RWPE2 (cell line): ENCODE data around the gene CISD1.
"Not testable (repeated sequence)": the region's sequence is repeated elsewhere in the genome, so short reads cannot be mapped to it uniquely, and the experiment has no call there.

Experiments used
- ATAC-seq: fragments of 200-7000 bp; cut with Tn5 transposase; 3 replicates; pipeline ENCODE4 v1.9.1; 2021; ENCODE audit warnings: low read depth
- DNase-seq: peaks from one replicate; pipeline ENCODE4 v3.0.0-alpha.2; 2020; ENCODE audit warnings: low spot score
- H3K27ac ChIP-seq: fragments of 450-650 bp; 2 replicates; pipeline ENCODE4 v1.5.1; 2017; ENCODE audit warnings: mild to moderate bottlenecking; ENCODE audit not compliant: poor library complexity, severe bottlenecking
- H3K27me3 ChIP-seq: fragments of 250-450 bp; sonication (Bioruptor Pico); 2 replicates; pipeline ENCODE4 v1.5.1; 2021; ENCODE audit warnings: mild to moderate bottlenecking, moderate library complexity; ENCODE audit not compliant: insufficient read depth, poor library complexity, severe bottlenecking
- H3K36me3 ChIP-seq: fragments of 250-450 bp; sonication (Bioruptor Pico); 2 replicates; pipeline ENCODE4 v1.5.1; 2020; ENCODE audit warnings: low read depth, mild to moderate bottlenecking, moderate library complexity
- H3K4me1 ChIP-seq: fragments of 250-450 bp; sonication (Bioruptor Pico); 2 replicates; pipeline ENCODE4 v1.5.1; 2021; ENCODE audit warnings: mild to moderate bottlenecking, moderate library complexity; ENCODE audit not compliant: insufficient read depth, poor library complexity, severe bottlenecking
- H3K4me3 ChIP-seq: fragments of 250-450 bp; sonication (Bioruptor Pico); 2 replicates; pipeline ENCODE4 v1.5.1; 2021; ENCODE audit warnings: mild to moderate bottlenecking, moderate library complexity; ENCODE audit not compliant: severe bottlenecking
- H3K9me3 ChIP-seq: fragments of 250-450 bp; sonication (Bioruptor Pico); 2 replicates; pipeline ENCODE4 v1.5.1; 2021; ENCODE audit warnings: mild to moderate bottlenecking, moderate library complexity; ENCODE audit not compliant: severe bottlenecking
- TF ChIP-seq, protein P1 (sequence below): fragments of 450-650 bp; IDR thresholded peaks from one replicate; pipeline ENCODE4 v1.5.1; 2017; ENCODE audit warnings: mild to moderate bottlenecking, moderate library complexity; ENCODE audit not compliant: poor library complexity, severe bottlenecking

CISD1 gene

DNA sequence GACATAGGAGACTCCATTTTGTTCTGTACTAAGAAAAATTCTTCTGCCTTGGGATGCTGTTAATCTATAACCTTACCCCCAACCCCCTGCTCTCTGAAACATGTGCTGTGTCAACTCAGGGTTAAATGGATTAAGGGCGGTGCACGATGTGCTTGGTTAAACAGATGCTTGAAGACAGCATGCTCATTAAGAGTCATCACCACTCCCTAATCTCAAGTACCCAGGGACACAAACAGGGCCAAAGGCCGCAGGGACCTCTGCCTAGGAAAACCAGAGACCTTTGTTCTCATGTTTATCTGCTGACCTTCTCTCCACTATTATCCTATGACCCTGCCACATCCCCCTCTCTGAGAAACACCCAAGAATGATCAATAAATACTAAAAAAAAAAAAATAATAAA is 24.3 kb upstream of the CISD1 start:
- not testable (repeated sequence) for H3K27ac ChIP-seq, H3K4me3 ChIP-seq, ATAC-seq

DNA sequence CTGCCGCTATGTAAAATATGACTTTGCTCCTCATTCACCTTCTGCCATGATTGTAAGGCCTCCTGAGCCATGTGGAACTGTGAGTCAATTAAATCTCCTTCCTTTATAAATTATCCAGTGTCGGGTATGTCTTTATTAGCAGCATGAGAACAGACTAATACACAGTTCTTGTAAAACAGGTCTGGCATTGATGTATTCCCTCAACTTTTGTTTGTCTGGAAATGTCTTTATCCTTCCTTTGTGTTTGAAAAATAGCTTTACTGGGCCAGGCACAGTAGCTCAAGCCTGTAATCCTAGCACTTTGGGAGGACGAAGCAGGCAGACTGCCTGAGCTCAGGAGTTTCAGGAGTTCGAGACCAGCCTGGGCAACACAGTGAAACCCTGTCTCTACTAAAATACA is 15.8 kb upstream of the CISD1 start:
- no peak for ATAC-seq
- TF ChIP-seq, protein P1, sequence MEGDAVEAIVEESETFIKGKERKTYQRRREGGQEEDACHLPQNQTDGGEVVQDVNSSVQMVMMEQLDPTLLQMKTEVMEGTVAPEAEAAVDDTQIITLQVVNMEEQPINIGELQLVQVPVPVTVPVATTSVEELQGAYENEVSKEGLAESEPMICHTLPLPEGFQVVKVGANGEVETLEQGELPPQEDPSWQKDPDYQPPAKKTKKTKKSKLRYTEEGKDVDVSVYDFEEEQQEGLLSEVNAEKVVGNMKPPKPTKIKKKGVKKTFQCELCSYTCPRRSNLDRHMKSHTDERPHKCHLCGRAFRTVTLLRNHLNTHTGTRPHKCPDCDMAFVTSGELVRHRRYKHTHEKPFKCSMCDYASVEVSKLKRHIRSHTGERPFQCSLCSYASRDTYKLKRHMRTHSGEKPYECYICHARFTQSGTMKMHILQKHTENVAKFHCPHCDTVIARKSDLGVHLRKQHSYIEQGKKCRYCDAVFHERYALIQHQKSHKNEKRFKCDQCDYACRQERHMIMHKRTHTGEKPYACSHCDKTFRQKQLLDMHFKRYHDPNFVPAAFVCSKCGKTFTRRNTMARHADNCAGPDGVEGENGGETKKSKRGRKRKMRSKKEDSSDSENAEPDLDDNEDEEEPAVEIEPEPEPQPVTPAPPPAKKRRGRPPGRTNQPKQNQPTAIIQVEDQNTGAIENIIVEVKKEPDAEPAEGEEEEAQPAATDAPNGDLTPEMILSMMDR: no peak
- no peak for DNase-seq
- no peaks in the 10 kb centered on the region for H3K27me3 ChIP-seq
- H3K4me1 ChIP-seq: no peaks in the 10 kb centered on the region
- no peak overlapping the region for H3K27ac ChIP-seq
- H3K4me3 ChIP-seq: no peak overlapping the region
- H3K36me3 ChIP-seq: peaks cover 3% of the 10 kb centered on the region; the same call in 1 of the 2 replicates
- peaks cover 2% of the 10 kb centered on the region for H3K9me3 ChIP-seq

More for the DNA sequence above, 24.3 kb upstream of the CISD1 start:
- H3K27me3 ChIP-seq, DNase-seq, H3K9me3 ChIP-seq, H3K36me3 ChIP-seq, H3K4me1 ChIP-seq: not testable (repeated sequence)

DNA sequence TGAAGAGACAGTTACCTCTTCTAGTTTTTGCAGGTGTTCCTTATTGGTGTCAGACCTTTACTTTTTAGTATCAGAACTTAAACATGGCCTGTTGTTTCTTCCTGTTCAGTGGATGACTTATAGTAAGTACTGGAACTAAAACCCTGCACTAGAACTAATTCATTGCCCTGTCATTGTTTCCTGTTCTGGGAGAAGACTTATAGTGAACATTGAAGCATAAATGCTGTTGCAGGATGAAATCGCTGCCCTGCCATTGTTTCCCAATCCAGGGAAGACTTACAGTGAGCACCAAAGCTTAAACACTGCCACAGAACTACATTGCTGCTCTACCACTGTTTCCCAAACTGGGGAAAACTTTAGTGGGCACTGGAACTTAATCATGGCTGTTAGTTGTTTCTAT is 14.3 kb upstream of the CISD1 start:
- H3K27me3 ChIP-seq: no peaks in the 10 kb centered on the region
- ATAC-seq (no peak), DNase-seq (no peak)
- no peak overlapping the region for H3K27ac ChIP-seq
- H3K4me1 ChIP-seq: no peaks in the 10 kb centered on the region
- no peak overlapping the region for H3K4me3 ChIP-seq
- H3K36me3 ChIP-seq: peaks cover 3% of the 10 kb centered on the region; the same call in 1 of the 2 replicates
- H3K9me3 ChIP-seq: peaks cover 2% of the 10 kb centered on the region
- TF ChIP-seq, protein P1: no peak

DNA sequence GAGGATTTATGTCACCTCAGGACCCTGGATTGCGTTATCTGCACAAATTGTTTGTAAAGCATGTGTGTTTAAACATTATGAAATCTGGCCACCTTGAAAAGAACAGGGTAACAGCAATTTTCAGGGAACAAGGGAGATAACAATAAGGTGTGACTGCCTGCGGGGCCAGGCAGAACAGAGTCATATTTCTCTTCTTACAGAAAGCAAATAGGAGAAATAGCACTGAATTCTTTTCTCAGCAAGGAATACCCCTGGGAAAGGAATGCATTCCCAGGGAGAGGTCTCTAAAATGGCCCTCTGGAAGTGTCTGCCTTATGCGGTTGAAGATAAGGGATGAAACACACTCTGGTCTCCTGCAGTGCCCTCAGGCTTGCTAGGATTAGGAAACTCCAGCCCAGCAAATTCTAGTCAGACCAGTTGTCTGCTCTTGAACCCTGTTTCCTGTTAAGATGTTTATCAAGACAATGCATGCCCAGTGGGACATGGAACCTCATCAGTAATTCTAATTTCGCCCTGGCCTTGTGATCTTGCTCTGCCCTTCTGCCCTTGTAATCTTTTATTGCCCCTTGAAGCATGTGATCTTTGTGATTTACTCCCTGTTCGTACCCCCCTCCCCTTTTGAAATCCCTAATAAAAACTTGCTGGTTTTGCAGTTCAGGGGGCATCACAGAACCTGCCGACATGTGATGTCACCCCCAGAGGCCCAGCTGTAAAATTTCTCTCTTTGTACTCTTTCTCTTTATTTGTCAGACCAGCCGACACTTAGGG is 12.8 kb upstream of the CISD1 start:
- not testable (repeated sequence) for H3K4me1 ChIP-seq, H3K9me3 ChIP-seq, DNase-seq, H3K36me3 ChIP-seq, ATAC-seq, H3K27ac ChIP-seq, H3K27me3 ChIP-seq, H3K4me3 ChIP-seq

DNA sequence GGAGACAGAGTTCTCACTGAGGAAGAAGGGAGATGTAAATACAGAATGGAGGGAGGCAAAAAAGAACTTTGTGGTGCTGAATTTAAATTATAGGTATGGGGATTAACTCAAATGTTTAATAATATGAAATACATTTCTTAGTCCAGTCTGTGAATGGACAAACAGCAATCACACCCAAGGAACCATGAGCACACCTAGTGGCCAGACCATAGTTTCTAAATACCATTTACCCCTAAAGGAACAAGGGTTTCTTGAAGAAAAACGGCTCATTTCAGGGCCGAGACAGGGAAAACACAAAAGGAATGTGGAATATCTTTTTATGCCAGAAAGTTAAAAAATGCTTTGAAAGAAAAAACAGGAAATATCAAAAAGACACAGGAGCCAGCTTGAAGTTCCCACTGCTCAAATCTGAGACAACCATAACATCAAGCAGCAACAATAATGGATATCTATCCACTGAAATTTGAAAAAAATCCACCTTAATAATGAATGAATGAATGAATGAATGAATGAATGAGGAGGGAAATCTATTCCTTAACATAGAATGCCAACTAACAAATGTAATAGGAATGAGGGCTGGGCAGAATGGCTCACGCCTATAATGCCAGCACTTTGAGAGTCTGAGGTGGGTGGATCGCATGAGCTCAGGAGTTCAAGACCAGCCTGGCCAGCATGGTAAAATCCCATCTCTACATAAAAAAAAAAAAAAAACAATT is 9.8 kb upstream of the CISD1 start:
- no peak for ATAC-seq

More for the DNA sequence above, 9.8 kb upstream of the CISD1 start:
- no peak overlapping the region for H3K4me3 ChIP-seq
- DNase-seq: no peak
- H3K36me3 ChIP-seq: no peaks in the 10 kb centered on the region
- H3K9me3 ChIP-seq: peaks cover 2% of the 10 kb centered on the region
- H3K4me1 ChIP-seq: no peaks in the 10 kb centered on the region
- TF ChIP-seq, protein P1: peak; percentile 34
- H3K27ac ChIP-seq: no peak overlapping the region
- H3K27me3 ChIP-seq: no peaks in the 10 kb centered on the region
